NT2/D1 (cell line): ENCODE data around the gene KANSL3.

Experiments used
- DNase-seq: peaks from one replicate; pipeline ENCODE4 v3.0.0-alpha.2; 2011; ENCODE audit warnings: low read depth, low spot score
- H3K27me3 ChIP-seq: 2 replicates; pipeline ENCODE4 v1.6.0; 2011; ENCODE audit warnings: mild to moderate bottlenecking; ENCODE audit not compliant: insufficient read length, insufficient read depth
- H3K36me3 ChIP-seq: 2 replicates; pipeline ENCODE4 v1.6.1; 2011; ENCODE audit warnings: mild to moderate bottlenecking, low read length, mixed read lengths; ENCODE audit not compliant: insufficient read depth, insufficient read length
- H3K4me1 ChIP-seq: 2 replicates; pipeline ENCODE4 v1.5.1; 2011; ENCODE audit not compliant: insufficient read depth, insufficient read length
- H3K4me3 ChIP-seq: 2 replicates; pipeline ENCODE4 v1.5.1; 2011; ENCODE audit warnings: low read depth; ENCODE audit not compliant: insufficient read length
- H3K9ac ChIP-seq: 2 replicates; pipeline ENCODE4 v1.6.0; 2011; ENCODE audit warnings: low read depth; ENCODE audit not compliant: insufficient read length
- H3K9me3 ChIP-seq: 2 replicates; pipeline ENCODE4 v1.5.1; 2011; ENCODE audit warnings: mild to moderate bottlenecking, low read length; ENCODE audit not compliant: insufficient read depth
- SUZ12 ChIP-seq: IDR thresholded peaks from 2 replicates; pipeline ENCODE4 v1.6.1; 2011; ENCODE audit not compliant: insufficient read length, insufficient read depth; ENCODE audit errors: extremely low read depth
- YY1 ChIP-seq: IDR thresholded peaks from 2 replicates; pipeline ENCODE4 v1.6.1; 2011; ENCODE audit not compliant: insufficient read length, insufficient read depth
- ZNF274 ChIP-seq: IDR thresholded peaks from 2 replicates; pipeline ENCODE4 v1.6.1; 2011; ENCODE audit warnings: mild to moderate bottlenecking, low read depth, low read length

The KANSL3 gene

GRCh38 chr2:96618596-96619283, 19.4 kb downstream of the KANSL3 start:
- TF ChIP-seq YY1, result no peak
- TF ChIP-seq SUZ12, result no peak
- no peak for TF ChIP-seq ZNF274
- peaks cover 44% of the 10 kb centered on the region for H3K36me3 ChIP-seq

GRCh38 chr2:96617012-96617411, 21.1 kb downstream of the KANSL3 start:
- H3K9me3 ChIP-seq, result no peaks in the 10 kb centered on the region
- no peak overlapping the region for H3K4me3 ChIP-seq
- H3K36me3 ChIP-seq, result peaks cover 62% of the 10 kb centered on the region
- no peaks in the 10 kb centered on the region for H3K4me1 ChIP-seq
- TF ChIP-seq ZNF274, result no peak
- no peak for TF ChIP-seq SUZ12
- TF ChIP-seq YY1, result no peak
- no peak overlapping the region for H3K9ac ChIP-seq
- no peak for DNase-seq
- no peaks in the 10 kb centered on the region for H3K27me3 ChIP-seq

More at GRCh38 chr2:96618596-96619283, 19.4 kb downstream of the KANSL3 start:
- no peak overlapping the region for H3K9ac ChIP-seq
- H3K4me3 ChIP-seq, result no peak overlapping the region
- no peaks in the 10 kb centered on the region for H3K9me3 ChIP-seq
- H3K27me3 ChIP-seq, result no peaks in the 10 kb centered on the region
- DNase-seq, result no peak
- no peaks in the 10 kb centered on the region for H3K4me1 ChIP-seq

GRCh38 chr2:96616535-96616934, 21.6 kb downstream of the KANSL3 start:
- TF ChIP-seq SUZ12 (no peak), YY1 (no peak), ZNF274 (no peak)
- H3K4me1 ChIP-seq, result no peaks in the 10 kb centered on the region

GRCh38 chr2:96616128-96616527, 22.0 kb downstream of the KANSL3 start:
- H3K36me3 ChIP-seq, result peaks cover 70% of the 10 kb centered on the region

More at GRCh38 chr2:96616535-96616934, 21.6 kb downstream of the KANSL3 start:
- H3K4me3 ChIP-seq, result no peak overlapping the region
- H3K9ac ChIP-seq, result no peak overlapping the region
- no peaks in the 10 kb centered on the region for H3K27me3 ChIP-seq
- no peaks in the 10 kb centered on the region for H3K9me3 ChIP-seq
- DNase-seq, result no peak
- peaks cover 66% of the 10 kb centered on the region for H3K36me3 ChIP-seq

GRCh38 chr2:96608469-96609455, 29.4 kb downstream of the KANSL3 start:
- Histone ChIP-seq H3K4me3 (no peak overlapping the region), H3K4me1 (no peaks in the 10 kb centered on the region), H3K9ac (no peak overlapping the region), H3K9me3 (no peaks in the 10 kb centered on the region), H3K36me3 (peaks cover 98% of the 10 kb centered on the region), H3K27me3 (no peaks in the 10 kb centered on the region)
- DNase-seq, result no peak
- TF ChIP-seq SUZ12 (no peak), YY1 (no peak), ZNF274 (no peak)

More at GRCh38 chr2:96616128-96616527, 22.0 kb downstream of the KANSL3 start:
- Histone ChIP-seq H3K4me1 (no peaks in the 10 kb centered on the region), H3K4me3 (no peak overlapping the region), H3K27me3 (no peaks in the 10 kb centered on the region), H3K9me3 (no peaks in the 10 kb centered on the region), H3K9ac (no peak overlapping the region)
- no peak for DNase-seq
- no peak for TF ChIP-seq ZNF274
- no peak for TF ChIP-seq SUZ12
- TF ChIP-seq YY1, result no peak

GRCh38 chr2:96604104-96604503, 34.0 kb downstream of the KANSL3 start:
- no peak for DNase-seq
- H3K9me3 ChIP-seq, result no peaks in the 10 kb centered on the region
- no peaks in the 10 kb centered on the region for H3K4me1 ChIP-seq
- peaks cover 97% of the 10 kb centered on the region for H3K36me3 ChIP-seq
- no peak overlapping the region for H3K4me3 ChIP-seq
- H3K27me3 ChIP-seq, result no peaks in the 10 kb centered on the region
- H3K9ac ChIP-seq, result no peak overlapping the region
- no peak for TF ChIP-seq SUZ12
- no peak for TF ChIP-seq ZNF274
- no peak for TF ChIP-seq YY1
